Epidermal melanocyte (primary cell): Measurements from ENCODE around the gene ADCY3.

Experiments
- DNase-seq: peaks from one replicate; pipeline ENCODE4 v3.0.0; 2011; ENCODE audit warnings: low spot score; ENCODE audit not compliant: insufficient read length

Gene ADCY3

DNA sequence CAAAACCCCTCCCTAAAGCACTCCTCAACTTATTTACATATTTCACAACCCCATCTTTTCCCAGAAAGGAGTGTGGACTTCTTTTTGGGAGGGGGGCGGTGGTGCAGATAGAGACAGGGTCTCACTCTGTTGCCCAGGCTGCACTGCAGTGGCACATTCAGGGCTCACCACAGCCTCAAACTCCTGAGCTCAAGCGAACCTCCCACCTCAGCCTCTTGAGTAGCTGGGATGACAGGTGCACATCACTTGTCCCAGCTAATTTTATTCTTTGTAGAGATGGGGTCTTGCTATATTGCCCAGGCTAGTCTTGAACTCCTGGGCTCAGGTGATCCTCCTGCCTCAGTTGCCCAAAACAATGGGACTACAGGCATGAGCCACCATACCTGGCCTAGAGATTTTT is 44.1 kb downstream of the ADCY3 start:
- DNase-seq: no peak

- no peak for DNase-seq
Observed at GRCh38 chr2:24875272-24875671, 44.8 kb downstream of the ADCY3 start.

GRCh38 chr2:24874035-24874434 is 46.0 kb downstream of the ADCY3 start:
- no peak for DNase-seq

DNA sequence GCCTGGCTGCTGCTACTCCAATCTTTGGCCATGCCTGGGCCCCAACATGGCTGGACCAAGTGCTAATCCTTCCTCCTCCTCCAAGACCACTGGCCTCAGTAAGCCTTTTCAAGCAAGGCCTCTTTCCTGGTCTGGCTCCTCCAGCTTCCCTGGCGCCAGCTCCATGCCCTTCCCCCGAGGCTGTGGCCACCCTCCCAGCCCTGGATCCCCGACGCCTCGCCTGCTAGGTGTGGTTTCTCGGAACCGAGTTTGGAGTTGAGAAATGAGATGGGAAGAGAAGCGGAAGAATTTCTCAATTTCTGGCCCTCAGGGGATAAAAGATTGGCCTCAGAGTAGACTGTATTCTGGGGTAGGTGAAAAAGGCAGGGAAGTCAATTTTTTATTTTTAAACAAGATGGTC is 46.4 kb downstream of the ADCY3 start:
- DNase-seq: no peak

DNA sequence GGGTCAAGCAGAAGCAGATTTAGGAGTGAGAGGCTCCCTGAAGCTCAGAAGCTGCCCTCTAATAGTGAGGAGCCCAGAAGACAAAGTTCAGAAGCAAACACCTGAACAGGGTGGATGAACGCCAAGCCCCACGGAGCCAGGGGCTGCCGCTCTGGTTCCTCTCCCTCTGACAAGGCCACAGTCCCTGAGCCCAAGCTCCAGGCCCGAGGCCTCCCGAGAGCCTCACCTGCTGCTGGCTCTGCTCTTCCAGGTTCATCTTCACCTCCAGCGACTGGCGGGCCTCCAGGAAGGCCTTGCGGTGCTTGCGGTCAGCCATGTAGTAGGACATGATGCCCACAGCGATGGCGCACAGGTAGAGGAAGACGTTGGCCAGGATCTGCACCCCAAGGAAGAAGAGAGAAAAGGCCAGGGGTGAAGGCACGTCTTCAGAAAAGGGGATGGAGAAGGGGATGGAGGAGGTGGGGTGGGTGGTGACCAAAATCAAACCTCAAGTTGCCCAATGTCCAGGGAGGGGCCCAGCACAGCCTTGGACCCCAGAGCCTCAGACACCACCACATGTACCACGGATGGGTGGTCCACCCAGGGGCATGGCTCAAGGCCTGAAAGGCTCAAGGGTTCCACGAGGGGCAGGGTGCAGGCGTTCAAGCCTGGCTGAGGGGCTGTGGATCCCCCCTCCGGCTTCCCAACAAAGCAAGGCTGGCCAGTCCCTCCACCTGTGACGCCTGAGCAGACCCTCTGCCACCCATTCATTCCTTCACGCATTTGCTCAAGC is 47.5 kb downstream of the ADCY3 start:
- DNase-seq: no peak

GRCh38 chr2:24871852-24872333 is 48.1 kb downstream of the ADCY3 start:
- no peak for DNase-seq

- DNase-seq: no peak
Observed at GRCh38 chr2:24870891-24871705, 48.9 kb downstream of the ADCY3 start.

DNA sequence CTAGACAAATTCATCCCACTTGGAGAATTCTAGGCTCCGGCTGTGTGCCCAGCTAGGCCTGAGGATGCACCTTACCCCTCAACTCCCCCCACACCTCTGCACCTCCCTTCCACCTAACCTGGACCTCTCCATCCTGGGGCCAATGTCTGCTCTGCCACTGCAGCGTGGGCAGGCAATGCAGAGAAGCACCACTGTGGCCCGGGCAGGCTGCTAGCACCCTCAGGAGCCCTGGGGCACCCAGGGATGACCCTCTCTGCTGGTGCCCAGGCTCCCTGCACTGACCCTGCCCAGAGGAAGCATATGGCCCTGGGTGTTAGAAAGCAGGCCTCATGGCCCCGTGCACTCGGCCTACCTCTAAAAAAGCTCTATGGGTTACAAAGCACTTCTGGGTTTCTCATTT is 49.6 kb downstream of the ADCY3 start:
- no peak for DNase-seq

GRCh38 chr2:24866946-24867345 is 53.1 kb downstream of the ADCY3 start:
- DNase-seq: no peak

GRCh38 chr2:24863641-24864040 is 56.4 kb downstream of the ADCY3 start:
- DNase-seq: no peak

DNA sequence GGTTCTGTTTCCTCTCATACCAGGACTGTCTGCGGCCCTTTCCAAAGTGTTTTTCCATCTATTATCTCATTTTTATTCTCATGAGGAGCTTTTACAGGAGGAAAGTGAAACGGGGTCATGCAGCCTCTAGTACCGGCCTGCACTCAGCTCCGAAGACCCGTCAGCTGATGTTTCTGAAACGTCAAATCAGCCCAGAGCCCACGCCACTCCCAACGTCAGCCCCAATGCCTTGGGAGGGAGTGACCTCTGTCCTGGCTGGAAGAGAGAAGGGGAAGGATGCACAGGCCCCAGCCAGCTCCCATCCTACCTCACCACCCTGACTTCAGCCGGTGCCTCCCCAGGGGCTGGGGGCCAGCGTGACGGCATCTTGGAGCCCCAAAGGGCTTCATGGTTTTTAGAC is 58.5 kb downstream of the ADCY3 start:
- DNase-seq: no peak

- no peak for DNase-seq
Observed at GRCh38 chr2:24860631-24861030, 59.4 kb downstream of the ADCY3 start.

DNA sequence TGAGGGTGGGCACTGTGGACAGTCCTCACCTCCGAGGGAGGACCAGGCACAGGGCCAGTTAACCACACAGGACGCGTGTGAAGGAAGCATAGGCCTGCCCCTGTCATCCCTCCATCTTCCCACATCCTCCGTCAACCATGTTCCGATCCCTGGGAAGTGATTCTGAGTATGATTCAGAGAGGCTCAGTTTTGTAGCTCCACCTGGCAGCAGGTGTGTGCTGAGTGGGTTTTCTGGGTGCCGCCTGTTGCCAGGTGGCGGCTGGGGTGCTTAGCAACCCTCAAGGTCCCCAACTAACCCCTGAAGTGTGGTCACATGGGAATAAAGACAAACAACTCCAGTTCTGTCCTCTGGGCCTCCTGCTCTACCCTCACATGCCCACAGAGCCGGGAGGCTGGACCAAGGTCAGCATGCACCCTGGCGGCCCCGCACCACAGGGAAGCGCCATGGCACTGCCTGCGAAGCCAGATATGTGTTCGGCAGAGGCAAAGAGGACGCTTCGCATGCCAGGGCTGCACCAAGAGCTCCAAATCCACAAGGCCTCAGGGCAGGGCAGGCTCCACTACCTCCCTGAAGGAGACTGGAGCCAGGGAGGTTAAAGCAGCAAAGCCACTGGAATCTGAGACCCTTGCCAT is 60.0 kb downstream of the ADCY3 start:
- no peak for DNase-seq

GRCh38 chr2:24858996-24859395 is 61.0 kb downstream of the ADCY3 start:
- no peak for DNase-seq

GRCh38 chr2:24857746-24858145 is 62.3 kb downstream of the ADCY3 start:
- no peak for DNase-seq

- no peak for DNase-seq
Observed at GRCh38 chr2:24856791-24857211, 63.2 kb downstream of the ADCY3 start.

DNA sequence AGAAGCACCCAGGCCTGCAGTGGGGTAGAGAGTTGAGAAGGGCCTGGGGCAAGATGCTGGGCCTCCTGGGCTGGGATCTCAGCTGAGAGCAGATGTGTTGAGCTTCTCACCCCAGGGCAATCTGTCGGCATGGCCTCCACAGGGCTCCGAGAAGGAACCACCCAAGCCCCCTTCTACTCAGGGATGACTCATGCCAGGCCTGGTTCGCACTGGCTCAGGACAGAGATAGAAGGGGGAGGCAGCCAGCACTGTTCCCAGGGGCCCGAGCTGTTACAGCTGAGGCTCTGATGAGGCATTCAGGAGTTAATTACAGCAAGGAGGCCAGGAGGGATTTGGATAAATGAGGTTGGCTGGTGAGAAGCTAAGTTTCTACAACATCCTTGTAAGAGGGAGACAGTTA is 64.3 kb downstream of the ADCY3 start:
- no peak for DNase-seq

- DNase-seq: no peak
Observed at GRCh38 chr2:24855022-24855622, 64.9 kb downstream of the ADCY3 start.

DNA sequence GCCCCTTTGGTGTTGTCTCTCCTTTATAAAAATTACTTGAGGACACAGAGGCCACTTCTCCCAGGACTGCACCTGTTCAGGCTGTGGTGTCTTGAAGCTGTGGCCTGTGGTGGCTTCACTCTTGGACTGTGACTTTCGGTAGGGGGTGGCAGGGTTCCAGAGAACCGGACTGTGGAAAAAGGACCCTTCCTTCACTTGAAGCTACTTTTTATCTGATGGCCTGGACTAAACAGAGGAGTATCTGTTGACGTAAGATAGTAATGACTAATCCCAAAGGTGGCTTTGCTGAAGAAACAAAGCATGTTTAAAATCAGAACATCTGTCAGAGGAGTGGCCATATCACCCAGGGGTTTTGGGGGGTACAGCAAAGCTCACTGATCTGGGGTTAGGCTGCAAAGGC is 66.0 kb downstream of the ADCY3 start:
- no peak for DNase-seq

GRCh38 chr2:24853046-24853445 is 67.0 kb downstream of the ADCY3 start:
- DNase-seq: no peak

- no peak for DNase-seq
Observed at GRCh38 chr2:24852431-24853020, 67.5 kb downstream of the ADCY3 start.
